GM20000 (cell line): Measurements from ENCODE around the gene MSMO1.

Source experiments
- DNase-seq: peaks from one replicate; pipeline ENCODE4 v3.0.0; 2012; ENCODE audit warnings: low spot score
- CTCF ChIP-seq: IDR thresholded peaks from 2 replicates; pipeline ENCODE4 v1.5.1; 2012; ENCODE audit warnings: mild to moderate bottlenecking, control low read depth; ENCODE audit errors: extremely low read depth, missing control alignments

Gene MSMO1

GRCh38 chr4:165325732-165326512 is 1.5 kb upstream of the MSMO1 start:
- no peak for DNase-seq
- TF ChIP-seq CTCF: no peak

GRCh38 chr4:165326831-165327210 is 648 bp upstream of the MSMO1 start:
- TF ChIP-seq CTCF: no peak
- peak; percentile 59 for DNase-seq

GRCh38 chr4:165328101-165328425 is 594 bp downstream of the MSMO1 start:
- TF ChIP-seq CTCF: no peak
- DNase-seq: no peak

- no peak for DNase-seq
- TF ChIP-seq CTCF: no peak
Measured at GRCh38 chr4:165328708-165329107, 1.2 kb downstream of the MSMO1 start.

- no peak for TF ChIP-seq CTCF
- DNase-seq: no peak
Measured at GRCh38 chr4:165330071-165330470, 2.6 kb downstream of the MSMO1 start.

GRCh38 chr4:165330666-165331065 is 3.2 kb downstream of the MSMO1 start:
- no peak for DNase-seq
- no peak for TF ChIP-seq CTCF

GRCh38 chr4:165331359-165331758 is 3.9 kb downstream of the MSMO1 start:
- no peak for DNase-seq
- no peak for TF ChIP-seq CTCF
